Esophagus (tissue), 2 donors: ENCODE results near the gene SLC6A18. TPM values are rescaled to one million over a fixed set of nuclear protein-coding genes. Genes with fewer than 3 reads are reported as not detected.

Experiments used
- H3K27ac ChIP-seq, 2 donors: one replicate each; pipeline ENCODE4 v1.5.1; 2013; ENCODE audit warnings: low read depth in 2 of 2, mild to moderate bottlenecking in 2 of 2, inconsistent platforms in 1 of 2, low read length in 1 of 2, moderate library complexity in 1 of 2
- H3K27me3 ChIP-seq, 2 donors: one replicate each; pipeline ENCODE4 v1.6.1; 2013; ENCODE audit warnings: low read length in 2 of 2, control low read depth in 1 of 2, mild to moderate bottlenecking in 1 of 2; ENCODE audit not compliant: insufficient read depth in 2 of 2, control insufficient read depth in 1 of 2
- H3K36me3 ChIP-seq, 2 donors: one replicate each; pipeline ENCODE4 v1.6.1; 2013; ENCODE audit warnings: low read length in 1 of 2; ENCODE audit not compliant: control insufficient read depth in 2 of 2, insufficient read depth in 2 of 2
- H3K4me1 ChIP-seq, 2 donors: one replicate each; pipeline ENCODE4 v1.6.1; 2013; ENCODE audit warnings: low read length in 1 of 2; ENCODE audit not compliant: control insufficient read depth in 2 of 2, insufficient read depth in 2 of 2
- H3K4me3 ChIP-seq, 2 donors: one replicate each; pipeline ENCODE4 v1.5.1; 2013; ENCODE audit warnings: low read length in 2 of 2, mild to moderate bottlenecking in 2 of 2, low read depth in 1 of 2, moderate library complexity in 1 of 2
- H3K9me3 ChIP-seq, 2 donors: one replicate each; pipeline ENCODE4 v1.6.1; 2013; ENCODE audit warnings: mild to moderate bottlenecking in 2 of 2, low read depth in 1 of 2, low read length in 1 of 2, moderate library complexity in 1 of 2; ENCODE audit not compliant: control insufficient read depth in 2 of 2, insufficient read depth in 1 of 2
- WGBS, 2 donors: extraction: QIAGEN DNeasy Blood & Tissue Kit; methylation state at CpG; one replicate each; pipeline ENCODE4 v1.1.7; 2013; 5-methylcytosine and 5-hydroxymethylcytosine counted together
- polyA plus RNA-seq, 2 donors: library from polyadenylated mRNA; stranded (reverse); fragments of 200-250 nt; gene quantifications; one replicate each; pipeline ENCODE4 v1.2.3, GENCODE V29; 2013
- donor health status: healthy with polysubstance abuse.
- donor health status: Bipolar disorder and iron deficiency.

SLC6A18 gene
- not detected for polyA plus RNA-seq

GRCh38 chr5:1225081-1225480 lies at the start of gene SLC6A18:
SLC6A18 (plus strand) TSS chr5:1225381; CDS start chr5:1225478, 97 bp downstream.
- H3K27me3 ChIP-seq, result peaks cover 0 to 3% of the 10 kb centered on the region in 2 donors
- no peaks in the 10 kb centered on the region for H3K36me3 ChIP-seq
- H3K27ac ChIP-seq, result no peak within 1 kb of the TSS
- H3K9me3 ChIP-seq, result no peaks in the 10 kb centered on the region
- no peaks in the 10 kb centered on the region for H3K4me1 ChIP-seq
- 71 to 73% methylated on average over 11 of the region's 11 CpGs for WGBS, 2 donors
- no peak within 1 kb of the TSS for H3K4me3 ChIP-seq

DNA sequence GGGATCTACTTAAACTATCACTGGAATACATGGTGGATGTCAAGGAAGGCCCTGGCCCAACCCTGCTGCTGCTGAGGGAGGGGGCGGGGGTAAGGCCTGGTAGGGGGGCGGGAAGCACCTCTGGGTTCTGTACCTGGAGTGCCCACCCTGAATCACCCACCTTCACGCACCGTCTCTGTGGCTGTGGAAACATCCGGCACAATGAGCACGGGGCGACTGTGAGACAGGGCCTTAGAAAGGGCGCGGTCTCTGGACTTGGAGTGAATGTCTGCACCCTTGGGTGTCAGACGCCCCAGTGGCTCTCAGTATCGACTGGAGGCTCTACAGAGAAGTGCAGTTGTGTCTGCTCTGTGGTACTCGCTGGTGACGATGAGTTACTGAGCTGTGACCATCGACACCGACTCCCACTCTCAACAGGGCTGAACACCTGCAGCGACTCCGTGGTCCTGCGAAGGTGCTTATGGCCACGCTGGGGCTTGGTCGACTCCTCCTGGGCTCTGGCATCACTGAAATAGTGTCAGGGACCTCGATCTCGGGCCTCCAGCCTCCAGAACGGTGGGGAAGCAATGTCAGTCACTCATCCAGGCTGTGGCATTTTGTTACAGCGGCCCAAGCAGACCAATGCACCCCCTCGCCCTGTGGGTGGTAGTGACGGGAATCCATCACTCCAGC lies 49.2 kb upstream of the SLC6A18 start:
- H3K36me3 ChIP-seq, result no peaks in the 10 kb centered on the region
- no peaks in the 10 kb centered on the region for H3K9me3 ChIP-seq
- WGBS, 2 donors, result 90 to 93% methylated on average over 26 of the region's 26 CpGs
- no peaks in the 10 kb centered on the region for H3K27me3 ChIP-seq
- H3K27ac ChIP-seq, result no peak overlapping the region
- H3K4me1 ChIP-seq, result no peaks in the 10 kb centered on the region
- H3K4me3 ChIP-seq, result no peak overlapping the region

DNA sequence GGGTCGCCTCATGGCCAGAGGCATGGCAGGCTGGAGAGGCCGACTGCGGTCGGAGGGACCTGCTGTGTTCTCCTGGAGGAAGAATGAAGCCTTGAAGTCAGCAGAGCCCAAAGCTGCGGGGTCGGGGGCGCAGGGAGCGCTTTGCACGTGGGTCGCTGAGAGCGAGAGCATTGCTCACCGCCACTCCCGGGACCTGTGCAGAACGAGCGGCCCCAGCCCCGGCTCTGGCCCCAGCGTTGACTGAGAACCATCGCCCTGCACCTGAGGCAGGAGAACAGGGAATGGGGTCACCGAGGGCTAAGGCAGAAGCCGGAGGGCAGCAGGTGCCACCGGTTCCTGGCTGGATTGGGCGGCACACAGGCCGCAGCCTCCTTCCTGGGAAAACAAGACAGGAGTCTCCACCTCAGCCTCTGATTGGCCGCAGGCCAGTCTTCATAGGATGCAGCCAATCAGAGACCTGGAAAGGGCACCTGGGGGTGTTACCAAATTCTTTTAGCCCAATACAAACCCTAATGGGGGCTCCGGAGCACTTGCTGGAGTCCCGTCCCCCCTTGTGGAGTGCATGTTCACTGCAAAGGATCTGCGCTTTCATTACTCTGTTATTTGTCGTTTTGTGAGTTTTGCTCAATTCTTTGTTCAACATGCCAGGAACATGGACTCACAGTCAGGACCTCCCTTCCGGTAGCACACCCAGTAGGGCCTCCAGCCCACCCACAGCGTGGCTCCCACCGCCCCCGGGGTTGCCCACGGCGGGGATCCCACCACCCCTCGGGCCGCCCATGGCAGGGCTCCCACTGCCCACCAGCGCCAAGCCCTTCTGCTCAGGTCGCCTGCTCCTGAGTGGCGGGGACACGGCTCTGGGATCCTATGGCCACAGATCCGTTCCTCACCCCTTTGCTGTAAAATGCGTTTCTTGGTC lies 48.4 kb upstream of the SLC6A18 start:
- no peaks in the 10 kb centered on the region for H3K9me3 ChIP-seq
- H3K4me1 ChIP-seq, result no peaks in the 10 kb centered on the region
- WGBS, 2 donors, result 85 to 87% methylated on average over 42 of the region's 42 CpGs
- no peaks in the 10 kb centered on the region for H3K27me3 ChIP-seq
- H3K36me3 ChIP-seq, result no peaks in the 10 kb centered on the region
- no peak overlapping the region for H3K4me3 ChIP-seq
- H3K27ac ChIP-seq, result no peak overlapping the region

DNA sequence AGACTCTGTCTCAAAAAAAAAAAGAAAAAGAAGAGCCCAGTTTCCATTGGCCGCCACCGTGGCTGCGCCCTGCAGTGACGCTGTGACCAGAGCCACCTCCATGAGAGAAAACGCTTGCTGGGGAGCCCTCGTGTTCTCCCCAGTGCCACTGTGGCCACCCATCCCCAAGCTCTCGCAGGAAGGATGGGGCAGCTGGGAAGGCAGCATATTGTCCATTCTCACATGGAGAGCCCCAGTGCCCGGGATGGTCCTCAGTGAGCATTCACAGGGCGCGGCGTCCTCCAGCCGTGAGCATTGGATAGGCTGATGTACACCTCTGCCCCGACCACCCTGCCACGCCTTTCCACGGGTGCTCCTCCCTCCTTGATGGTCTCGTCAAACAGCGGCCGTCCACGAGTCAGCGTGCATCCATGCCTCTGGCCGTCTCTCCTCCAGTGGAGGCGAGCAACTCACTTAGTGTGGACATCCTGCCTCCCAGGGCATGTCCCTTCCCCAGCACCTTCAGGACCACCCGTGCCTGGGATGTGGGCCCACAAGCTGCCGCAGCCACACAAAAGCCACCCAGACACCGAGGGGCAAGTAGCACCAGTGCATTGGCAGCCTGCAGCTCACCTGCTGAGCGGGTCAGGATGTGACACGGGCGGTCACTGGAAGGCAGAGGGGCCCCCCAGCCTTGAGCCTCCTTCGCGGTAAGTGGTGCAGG lies 47.2 kb upstream of the SLC6A18 start:
- no peaks in the 10 kb centered on the region for H3K27me3 ChIP-seq

DNA sequence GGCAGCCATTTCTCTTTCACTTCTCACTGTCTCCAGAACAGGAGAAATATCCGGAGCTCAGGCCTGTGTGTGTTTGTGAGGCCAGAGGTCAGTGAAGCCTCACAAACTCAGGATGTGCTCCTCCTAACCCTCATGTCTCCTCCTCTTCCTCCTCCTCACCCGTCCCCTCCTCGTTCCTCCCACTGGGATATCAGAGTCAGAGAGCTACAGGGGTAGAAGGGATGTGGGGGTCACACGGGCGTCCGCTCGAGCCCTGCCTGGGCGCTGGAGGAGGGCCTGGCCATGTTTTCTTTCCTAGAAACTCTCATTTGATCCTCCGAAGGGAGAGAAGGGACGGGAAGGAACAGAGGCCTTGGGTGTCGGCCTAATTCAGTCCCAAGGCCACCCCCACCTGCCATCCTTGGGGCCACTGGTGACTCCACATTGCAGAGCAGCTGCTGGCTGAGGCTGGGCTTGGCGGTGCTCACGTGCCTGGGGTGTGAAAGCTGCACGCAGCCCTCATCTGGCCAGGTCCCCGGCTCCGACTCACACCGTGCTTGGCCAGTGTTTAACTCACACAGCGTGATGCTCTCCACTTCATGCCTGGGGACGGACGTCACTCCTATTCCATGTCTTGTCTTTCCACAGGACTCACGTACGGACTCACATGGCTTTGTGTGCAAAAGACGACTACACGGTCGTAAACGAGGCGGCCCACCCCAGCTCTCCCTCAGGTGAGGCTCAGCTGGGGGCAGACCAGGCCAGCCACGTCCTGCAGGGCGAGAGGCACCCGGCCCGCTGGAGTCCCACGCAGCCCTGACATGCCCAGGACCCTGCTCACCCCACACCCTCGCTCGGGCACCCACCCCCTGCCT lies 46.4 kb upstream of the SLC6A18 start:
- Histone ChIP-seq H3K9me3 (no peaks in the 10 kb centered on the region), H3K27ac (no peak overlapping the region), H3K4me1 (no peaks in the 10 kb centered on the region), H3K4me3 (no peak overlapping the region), H3K27me3 (no peaks in the 10 kb centered on the region), H3K36me3 (no peaks in the 10 kb centered on the region)
- 73% methylated on average over 25 of the region's 34 CpGs; no CpG with 5 or more reads in 1 of the 2 donors for WGBS, 2 donors

More for the DNA sequence above, 47.2 kb upstream of the SLC6A18 start:
- Histone ChIP-seq H3K4me1 (no peaks in the 10 kb centered on the region), H3K9me3 (no peaks in the 10 kb centered on the region), H3K36me3 (no peaks in the 10 kb centered on the region), H3K27ac (no peak overlapping the region), H3K4me3 (no peak overlapping the region)
- WGBS, 2 donors, result 85 to 89% methylated on average over 15 to 29 of the region's 30 CpGs

GRCh38 chr5:1179383-1179715 lies 45.8 kb upstream of the SLC6A18 start:
- no peak overlapping the region for H3K4me3 ChIP-seq
- no peak overlapping the region for H3K27ac ChIP-seq
- no peaks in the 10 kb centered on the region for H3K9me3 ChIP-seq
- H3K4me1 ChIP-seq, result no peaks in the 10 kb centered on the region
- no peaks in the 10 kb centered on the region for H3K36me3 ChIP-seq
- no peaks in the 10 kb centered on the region for H3K27me3 ChIP-seq
- WGBS, 2 donors, result 88% methylated on average over 5 of the region's 9 CpGs; no CpG with 5 or more reads in 1 of the 2 donors

DNA sequence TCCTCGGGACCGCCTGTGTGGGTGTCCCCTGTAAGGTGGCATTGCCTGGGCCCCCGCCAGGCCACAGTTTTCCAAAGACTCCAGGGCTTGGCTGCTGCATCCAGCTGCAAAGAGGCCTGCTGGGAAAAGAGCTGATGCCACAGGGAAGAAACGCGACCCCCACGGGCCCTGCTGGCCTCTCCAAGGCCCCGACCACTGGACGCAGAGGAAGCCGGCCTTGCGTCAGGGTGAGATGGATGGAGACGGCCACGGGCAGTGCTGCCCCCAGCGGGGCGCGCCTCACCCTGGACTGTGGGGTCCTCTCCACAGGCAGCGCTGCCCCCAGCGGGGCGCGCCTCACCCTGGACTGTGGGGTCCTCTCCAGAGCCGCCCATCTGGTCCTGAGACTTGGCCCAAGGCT lies 45.1 kb upstream of the SLC6A18 start:
- Histone ChIP-seq H3K27ac (no peak overlapping the region), H3K27me3 (no peaks in the 10 kb centered on the region), H3K9me3 (no peaks in the 10 kb centered on the region), H3K4me1 (no peaks in the 10 kb centered on the region), H3K4me3 (no peak overlapping the region), H3K36me3 (no peaks in the 10 kb centered on the region)
- WGBS, 2 donors, result 94% methylated on average over 11 of the region's 20 CpGs; no CpG with 5 or more reads in 1 of the 2 donors

- 71 to 74% methylated on average over 20 of the region's 20 CpGs for WGBS, 2 donors
- no peak overlapping the region for H3K4me3 ChIP-seq
- no peaks in the 10 kb centered on the region for H3K4me1 ChIP-seq
Measured at GRCh38 chr5:1180841-1181271, 44.3 kb upstream of the SLC6A18 start.

More at GRCh38 chr5:1180841-1181271, 44.3 kb upstream of the SLC6A18 start:
- Histone ChIP-seq H3K36me3 (no peaks in the 10 kb centered on the region), H3K27me3 (no peaks in the 10 kb centered on the region), H3K9me3 (no peaks in the 10 kb centered on the region), H3K27ac (no peak overlapping the region)
